HTR-8/SVneo (cell line): ENCODE measurements around the gene GFPT1.

Experiments
- DNase-seq: peaks from one replicate; pipeline ENCODE4 v3.0.0; 2011; ENCODE audit warnings: low spot score, mixed read lengths; ENCODE audit not compliant: insufficient read length
- FAIRE-seq: peaks from 2 replicates; lab custom pipeline; 2011; peaks lifted over from hg19 to GRCh38; lab: Jason Lieb, UNC

GFPT1 gene

DNA sequence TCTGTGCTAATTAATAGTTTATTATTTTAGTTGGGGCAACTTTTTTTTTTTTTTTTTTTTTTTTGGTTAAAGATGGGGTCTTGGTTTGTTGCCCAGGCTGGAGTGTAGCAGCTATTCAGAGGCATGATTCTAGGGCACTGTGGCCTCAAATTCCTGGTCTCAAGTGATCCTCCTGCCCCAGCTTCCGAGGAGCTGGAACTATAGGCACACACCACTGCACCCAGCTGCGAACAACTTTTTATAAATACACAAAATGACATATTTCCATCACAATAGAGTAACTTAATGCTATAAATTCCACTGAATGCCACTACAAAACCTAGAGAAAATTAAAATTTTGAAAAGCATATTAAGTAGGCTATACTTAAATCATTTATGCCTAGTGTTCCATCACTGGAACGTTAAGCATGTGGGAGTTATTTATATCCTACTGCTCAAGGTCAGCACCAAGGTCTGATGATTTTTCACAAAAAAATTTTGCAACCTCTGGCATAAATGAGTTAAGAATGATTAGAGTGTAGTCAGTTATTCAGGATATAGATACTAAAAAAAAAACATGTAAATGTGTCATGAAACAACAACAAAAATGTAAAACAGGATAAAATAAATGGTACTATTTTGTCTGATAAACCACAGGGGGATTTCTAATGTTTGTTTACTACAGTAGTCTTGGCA, 46.8 kb downstream of the GFPT1 start:
- no peak for FAIRE-seq
- DNase-seq: no peak

DNA sequence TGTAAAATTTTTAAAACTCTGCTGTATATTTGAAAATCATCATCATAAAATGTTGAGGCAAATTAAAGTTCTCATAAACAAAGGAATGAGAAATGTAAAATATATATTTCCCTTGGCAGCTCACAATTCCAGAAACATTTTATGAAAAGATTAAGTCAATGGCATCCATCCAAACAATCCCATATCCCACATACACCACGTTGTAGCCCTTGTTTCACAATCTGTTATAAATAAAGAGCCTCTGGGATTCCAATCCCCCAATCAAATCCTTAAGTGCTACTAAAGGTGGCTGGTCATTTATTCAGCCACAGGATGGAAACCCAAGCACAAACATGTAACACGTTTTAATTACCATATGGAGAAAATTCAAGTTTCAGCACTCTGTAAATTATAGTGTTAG, 51.7 kb downstream of the GFPT1 start:
- no peak for FAIRE-seq

DNA sequence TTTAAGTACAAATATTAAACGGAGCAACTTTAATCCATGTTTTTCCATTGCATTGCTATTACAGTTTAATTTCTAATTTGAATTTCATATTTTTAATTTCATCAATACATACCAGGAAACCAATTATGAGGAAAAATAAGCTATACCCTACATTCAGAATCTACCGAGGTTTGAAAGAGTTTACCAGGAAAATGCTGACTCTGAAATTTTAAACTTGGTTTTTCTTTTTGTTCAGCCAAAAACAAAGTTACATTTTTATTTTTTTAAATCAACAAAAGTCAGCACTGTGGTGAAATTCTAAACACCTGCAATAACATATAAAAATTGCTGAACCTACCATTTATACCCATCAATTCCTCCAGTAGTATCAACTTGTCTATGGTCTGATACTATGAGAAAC, 53.7 kb downstream of the GFPT1 start:
- no peak for DNase-seq
- no peak for FAIRE-seq

More for the DNA sequence above, 51.7 kb downstream of the GFPT1 start:
- no peak for DNase-seq

DNA sequence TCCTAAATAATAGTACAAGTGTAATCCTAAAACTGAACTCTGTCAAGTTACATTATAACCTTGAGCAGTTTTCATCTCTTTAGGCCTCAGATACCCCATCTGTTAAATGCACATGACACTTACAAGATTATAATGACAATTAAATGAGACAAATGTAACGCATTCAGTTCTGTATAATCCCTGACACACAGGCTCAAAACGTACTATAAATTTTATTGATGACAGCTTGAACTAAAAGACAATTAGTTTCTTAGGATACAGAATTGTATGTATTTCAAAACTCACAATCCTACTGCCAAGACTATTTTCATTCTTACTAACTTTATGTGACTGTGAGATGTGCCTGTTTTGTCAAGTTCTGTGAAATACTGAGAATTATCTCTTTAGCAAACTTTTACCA, 56.2 kb downstream of the GFPT1 start:
- no peak for DNase-seq
- FAIRE-seq: no peak

DNA sequence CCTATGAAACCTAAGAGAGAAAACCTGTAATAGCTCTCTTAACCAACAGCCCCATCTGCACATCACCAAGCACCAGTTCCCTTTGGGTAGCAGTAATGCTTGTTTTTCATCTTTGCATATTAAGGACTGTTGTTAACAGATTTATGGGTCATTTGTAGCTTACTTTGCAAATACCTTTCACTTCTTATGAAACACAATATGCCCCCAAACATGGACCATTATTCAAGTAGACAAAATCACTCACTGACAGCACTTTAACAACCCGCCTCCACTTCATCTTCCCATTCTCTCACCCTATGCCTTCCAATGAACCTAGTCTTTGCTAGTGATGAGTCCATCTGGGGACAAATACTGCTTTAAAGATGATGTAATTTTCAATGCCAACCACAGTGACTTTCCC, 64.4 kb downstream of the GFPT1 start:
- DNase-seq (no peak), FAIRE-seq (no peak)

DNA sequence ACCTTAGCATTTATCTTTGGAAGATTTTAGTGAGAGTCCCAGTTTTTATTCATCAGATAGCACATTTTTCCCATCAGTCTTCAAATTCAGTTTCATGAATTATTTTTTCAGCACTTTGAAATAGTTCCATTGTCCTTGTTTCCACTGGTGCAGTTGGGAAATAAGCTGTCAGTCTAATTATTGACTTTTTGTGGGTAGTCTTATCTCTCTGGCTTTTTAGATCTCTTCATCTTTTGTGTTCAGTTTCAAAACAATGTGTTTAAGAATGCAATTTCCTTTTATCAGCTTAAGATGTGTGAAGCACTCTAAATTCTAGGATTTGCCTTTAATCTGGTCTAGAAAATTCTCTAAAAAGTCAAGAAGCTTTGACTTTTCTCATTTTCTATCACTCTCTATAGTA, 70.5 kb downstream of the GFPT1 start:
- no peak for FAIRE-seq
- no peak for DNase-seq

DNA sequence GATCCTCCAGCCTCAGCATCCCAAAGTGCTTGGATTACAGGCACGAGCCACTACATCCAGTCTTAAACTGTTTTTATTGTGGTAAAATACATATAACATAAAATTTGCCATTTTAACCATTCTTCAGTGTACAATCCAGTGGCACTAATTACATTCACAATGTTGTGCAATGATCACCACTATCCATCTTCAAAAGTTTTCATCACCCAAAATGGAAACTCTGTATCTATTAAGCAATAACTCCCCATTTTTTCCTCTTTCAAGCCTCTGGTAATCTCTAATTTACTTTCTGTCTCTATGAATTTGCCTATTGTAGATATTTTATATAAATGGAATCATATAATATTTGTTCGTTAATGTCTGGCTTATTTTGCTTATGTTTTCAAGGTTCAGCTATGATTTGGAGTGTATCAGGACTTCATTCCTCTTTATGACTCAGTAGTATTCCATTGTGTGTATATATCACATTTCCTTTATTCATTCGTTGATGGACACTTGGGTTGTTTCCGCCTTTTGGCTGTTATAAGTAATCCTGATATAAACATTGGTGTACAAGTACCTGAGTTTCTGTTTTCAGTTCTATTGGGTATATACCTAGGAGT, 71.8 kb downstream of the GFPT1 start:
- no peak for DNase-seq
- no peak for FAIRE-seq

DNA sequence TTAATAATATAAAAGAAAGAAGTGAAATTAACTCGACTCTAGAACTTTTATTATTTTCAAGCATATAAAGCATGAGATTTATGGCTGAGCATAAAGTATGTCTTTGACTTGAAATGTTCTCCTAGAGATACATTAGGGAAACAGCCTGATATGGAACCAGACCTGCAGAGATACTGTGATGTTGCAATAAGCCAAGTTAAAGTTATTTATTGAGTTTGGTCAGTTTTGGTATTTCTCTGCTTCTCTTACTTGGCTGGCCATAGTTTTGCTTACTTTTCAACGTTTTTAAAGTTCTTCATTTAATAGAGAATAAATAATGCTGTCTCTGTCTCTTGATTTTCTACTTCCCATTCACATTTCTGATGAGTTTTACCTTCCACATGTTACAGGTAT, 76.0 kb downstream of the GFPT1 start:
- DNase-seq: no peak
- FAIRE-seq: no peak

DNA sequence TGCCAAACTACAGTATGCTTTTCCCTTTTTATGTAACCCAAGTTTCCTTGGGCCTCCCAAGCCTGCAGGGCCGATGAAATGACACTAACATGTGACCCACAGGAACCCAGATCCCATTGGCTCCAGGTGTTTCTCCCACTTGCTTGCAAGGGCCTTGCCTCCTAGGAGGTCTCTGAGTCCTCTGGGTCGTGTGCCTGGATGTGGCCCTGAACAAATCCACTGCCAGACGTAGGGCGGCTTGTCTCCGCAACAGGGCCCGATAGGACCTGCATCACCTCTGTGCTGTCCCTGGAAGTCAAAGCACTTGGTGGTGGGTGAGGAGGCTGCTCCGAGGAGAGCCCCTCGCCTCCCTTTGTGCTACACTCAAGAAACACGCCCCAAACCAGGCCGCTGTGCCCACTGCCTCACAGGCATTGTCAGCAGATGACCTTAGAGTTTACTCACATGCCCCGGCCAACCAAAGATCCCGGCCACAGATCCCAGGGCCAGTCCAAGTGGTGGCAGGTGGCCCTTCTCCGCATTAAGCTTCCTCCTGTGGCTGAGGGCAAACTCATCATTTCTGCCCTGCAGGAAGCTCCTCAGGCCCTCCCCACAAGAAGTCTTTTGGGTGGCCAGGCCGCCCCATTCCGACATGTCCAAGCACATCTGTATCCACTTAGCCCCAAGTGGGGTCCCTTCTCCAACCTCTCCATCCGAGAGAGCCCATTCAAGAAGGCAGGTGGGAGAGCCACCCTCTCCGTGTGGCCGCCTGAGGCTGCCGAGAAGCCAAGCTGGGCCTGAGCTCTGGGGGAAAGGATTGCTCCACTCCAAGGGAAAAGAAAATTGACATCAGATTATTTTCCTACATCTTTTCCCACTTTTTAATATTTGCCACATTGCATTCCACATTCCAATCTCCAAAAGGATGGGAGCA, 76.7 kb downstream of the GFPT1 start:
- DNase-seq (no peak), FAIRE-seq (no peak)

DNA sequence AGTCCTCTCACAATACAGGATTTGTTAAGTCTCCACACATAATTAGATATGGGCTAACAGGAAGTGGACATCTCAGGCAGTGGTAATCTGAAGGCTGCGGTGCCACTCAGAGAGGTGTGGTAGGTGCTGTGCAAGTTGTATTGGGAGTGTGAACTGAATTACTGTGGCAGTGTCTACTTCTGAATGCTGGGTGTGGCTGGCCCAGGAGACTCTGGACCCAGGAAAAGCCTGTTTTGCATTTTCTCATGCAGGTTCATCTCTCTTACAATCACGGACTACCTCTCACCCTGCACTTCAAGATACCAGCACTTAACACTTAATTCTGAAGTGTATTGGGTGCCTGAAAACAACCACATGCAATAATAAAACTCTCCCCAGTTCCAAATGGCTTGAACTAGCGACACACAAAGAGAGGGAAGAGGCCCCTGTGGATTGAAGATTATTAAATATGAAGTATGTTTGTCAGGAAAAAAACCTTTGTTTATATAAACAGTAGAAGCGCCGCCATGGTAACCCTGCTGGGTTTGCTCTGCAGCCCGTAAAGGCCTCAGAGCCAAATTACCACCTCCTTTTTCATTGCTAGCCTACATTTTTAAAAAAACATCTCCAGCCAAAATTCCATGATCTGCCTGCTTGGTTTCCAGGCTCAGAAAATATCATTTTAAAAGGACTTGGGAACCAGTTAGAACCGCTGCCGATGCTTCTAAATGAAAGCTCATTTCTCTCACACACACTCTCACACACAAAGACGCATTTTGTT, 77.5 kb downstream of the GFPT1 start:
- DNase-seq (no peak), FAIRE-seq (no peak)

DNA sequence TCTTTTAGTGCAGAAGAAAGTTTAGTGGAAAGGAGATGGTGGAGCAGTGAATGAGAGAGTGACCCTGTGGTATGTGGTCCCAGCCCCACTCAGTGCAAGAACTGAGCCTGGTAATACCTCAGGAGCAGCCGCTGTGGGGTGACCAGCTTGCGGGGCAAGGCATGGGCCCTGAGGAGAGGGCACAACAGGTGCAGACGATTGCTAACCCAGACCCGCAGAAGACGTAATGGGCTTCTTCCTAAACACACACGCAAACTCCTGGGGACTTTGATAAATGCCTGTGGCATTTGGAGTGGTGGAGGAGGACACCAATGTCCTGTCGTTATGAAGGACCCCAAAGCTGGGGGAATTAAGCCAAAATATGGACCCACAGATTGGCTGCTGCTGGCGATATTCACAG, 78.7 kb downstream of the GFPT1 start:
- DNase-seq: no peak

DNA sequence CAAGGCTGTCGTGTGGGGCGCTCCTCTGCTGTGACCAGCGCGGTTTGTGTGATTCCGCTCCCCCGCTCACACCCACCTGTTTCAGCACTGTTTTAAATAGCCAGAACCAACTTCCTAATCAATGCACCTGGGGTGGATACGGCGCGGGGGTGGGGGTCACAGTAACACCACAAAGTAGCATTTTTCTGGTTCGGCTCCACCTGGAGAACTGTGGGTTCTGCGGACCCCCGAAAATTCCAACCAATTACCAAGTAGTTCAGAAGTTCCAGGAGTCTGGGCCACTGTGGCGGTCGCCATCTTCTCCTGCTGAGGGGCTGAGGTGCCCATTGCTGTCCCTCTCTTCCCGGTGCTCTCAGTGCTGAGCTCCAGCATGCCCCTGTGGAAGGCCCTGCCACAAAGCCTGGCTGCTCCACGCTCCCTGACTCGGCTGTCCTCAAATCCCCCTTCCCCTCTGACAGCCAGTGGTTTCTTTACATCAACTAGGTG, 79.4 kb downstream of the GFPT1 start:
- peak; percentile 87 for FAIRE-seq
- no peak for DNase-seq

More for the DNA sequence above, 78.7 kb downstream of the GFPT1 start:
- FAIRE-seq: no peak

DNA sequence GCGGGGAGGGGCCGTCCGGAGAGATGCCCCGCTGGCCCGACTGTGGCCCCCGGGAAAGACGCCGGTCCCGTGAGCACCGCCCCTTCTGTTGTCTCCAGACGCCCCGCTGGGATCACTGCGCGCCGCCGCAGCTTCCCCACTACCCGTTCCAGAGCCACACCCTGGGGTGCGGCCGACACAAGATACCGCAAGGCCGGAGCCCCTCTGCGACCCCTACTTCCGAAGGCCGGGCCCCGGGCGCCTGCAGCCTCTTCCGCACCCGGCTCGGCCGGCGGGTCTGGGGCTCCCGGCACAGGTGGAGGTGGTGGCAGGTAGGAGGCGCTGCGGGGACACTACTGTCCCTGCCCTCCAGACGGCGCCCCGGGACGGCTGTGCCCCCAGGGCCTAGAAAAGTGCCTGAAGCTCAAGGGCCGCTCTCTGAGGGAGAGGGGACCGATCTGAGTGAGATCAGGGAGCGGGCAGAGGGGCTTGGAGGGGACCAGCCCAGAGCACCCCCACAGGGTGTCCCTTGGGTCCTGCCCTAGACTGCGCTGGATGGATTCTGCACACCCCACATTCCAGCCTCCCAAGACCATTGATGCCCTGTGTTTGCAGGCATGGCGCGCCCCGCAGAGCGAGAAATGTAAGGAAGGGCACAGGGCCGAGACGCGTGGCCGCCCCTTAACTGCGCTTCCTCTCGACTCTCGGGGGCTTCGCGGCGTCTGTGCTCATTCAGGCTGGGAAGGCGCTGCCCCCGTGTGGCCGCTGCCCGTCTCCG, 80.0 kb downstream of the GFPT1 start:
- DNase-seq: peak; percentile 92
- no peak for FAIRE-seq

DNA sequence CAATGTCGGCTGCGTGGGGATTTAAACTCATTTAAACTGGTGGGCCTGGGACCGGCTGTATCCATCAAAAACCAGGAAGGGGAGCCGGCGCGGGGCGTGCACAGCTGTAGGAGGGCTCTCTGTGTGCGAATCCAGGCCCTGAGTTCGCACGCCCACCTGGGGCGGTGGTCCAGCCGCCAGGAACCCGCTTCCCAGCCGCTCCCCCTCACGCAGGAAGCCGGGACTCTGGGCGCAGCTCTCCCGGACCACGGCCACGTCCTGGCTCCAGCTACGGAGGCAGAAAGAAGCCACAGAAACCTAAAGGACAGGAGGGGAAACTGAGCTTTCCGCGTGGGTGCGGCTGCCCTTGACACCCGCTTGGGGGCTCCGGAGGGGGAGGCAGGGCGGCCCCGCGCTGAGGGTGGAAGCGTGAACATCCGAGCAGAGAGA, 80.6 kb downstream of the GFPT1 start:
- DNase-seq: no peak
- FAIRE-seq: no peak

DNA sequence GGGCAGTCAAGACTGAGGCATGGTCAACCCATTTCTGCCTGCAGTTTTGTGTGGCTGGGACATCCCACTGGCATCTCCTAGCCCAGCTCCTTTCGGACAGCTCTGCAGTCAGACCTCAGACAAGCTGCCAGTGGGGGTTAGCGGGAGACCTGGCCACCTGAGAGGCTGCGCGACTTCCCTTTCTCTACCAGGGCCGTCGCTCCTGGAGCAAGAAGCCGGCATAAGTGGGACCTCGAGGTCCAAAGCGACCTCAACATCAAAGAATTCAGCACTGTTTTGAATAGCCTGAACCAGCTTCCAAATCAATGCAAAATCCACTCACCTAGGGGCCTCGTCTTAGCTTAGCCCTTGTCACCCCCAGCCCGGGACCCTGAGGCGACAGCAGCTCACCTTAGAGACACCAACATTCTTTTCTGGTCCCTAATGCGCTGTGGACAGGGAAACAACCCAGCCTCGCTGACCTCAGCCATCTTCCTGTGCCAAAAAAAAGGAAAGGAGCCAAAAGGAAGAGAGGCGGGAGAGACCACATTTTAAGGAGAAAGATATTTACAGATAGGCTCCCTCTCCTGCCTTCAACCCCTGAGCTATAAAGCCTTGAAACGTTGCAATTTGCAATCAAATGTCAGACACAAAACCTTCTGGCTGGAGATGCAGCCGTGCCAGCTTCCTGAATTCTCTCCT, 81.2 kb downstream of the GFPT1 start:
- DNase-seq: no peak

DNA sequence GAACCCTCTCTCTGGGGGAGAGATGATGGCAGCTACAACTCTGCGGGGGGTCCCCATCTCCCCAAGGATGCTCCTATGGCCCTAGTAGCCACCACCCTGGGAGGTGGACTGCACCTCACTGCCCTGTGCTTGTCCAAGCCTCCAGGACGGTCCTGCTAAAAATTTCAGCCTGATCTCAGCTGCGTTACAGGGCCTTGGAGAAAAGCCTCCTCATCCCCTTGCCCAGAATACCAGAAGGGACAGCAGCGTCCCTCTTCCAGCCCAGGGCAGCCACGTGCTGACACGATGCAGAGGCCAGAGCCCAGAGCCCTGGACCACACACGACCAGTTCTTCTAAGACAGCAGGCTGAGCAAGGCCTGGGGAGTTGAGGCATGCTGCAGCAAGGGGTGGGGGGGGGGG, 81.9 kb downstream of the GFPT1 start:
- FAIRE-seq (no peak), DNase-seq (no peak)

More for the DNA sequence above, 81.2 kb downstream of the GFPT1 start:
- peak; percentile 54 for FAIRE-seq

DNA sequence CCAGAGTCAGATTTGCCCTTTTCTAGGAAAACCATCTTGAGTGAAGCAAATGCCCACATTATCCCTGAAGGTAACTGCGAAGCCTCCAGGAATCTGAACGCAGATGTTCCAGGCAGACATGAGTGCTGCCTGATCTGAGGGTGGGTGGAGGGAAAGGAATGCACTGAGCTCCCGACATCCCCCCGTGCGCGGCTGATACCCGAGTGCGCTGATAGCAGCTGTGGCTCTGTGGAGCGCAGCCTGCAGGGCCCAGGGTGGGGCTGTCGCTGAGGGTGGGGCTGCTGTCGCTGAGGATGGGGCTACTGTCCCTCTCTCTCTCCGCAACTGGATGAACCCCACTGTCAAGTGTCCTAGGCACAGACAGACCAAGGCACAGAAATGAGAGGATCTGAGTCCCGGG, 82.4 kb downstream of the GFPT1 start:
- DNase-seq (no peak), FAIRE-seq (no peak)

DNA sequence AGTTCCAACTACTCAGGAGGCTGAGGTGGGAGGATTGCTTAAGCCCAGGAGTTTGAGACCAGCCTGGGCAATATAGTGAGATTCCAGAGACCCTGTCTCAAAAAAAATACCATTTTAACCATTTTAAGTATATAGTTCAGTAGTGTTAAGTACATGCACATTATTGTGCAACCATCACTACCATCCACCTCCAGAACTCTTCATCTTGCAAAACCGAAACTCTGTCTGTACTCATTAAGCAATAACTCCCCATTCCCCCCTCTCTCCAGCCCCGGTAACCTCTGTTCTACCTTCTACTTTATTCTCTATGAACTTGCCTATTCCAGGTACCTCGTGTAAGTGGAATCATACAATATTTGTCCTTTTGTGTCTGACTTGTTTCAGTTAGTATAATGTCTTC, 86.4 kb downstream of the GFPT1 start:
- FAIRE-seq: no peak
- no peak for DNase-seq
